Nephron (organoid): Measurements from ENCODE around the gene NAA40.

Experiments used
- H3K27ac Mint-ChIP-seq, 3 experiments: 2 replicates each; pipeline ENCODE4 v1.8.0; 2020; ENCODE audit warnings: mixed read lengths in 3 of 3, mild to moderate bottlenecking in 2 of 3, moderate library complexity in 1 of 3
- H3K27me3 Mint-ChIP-seq: 2 replicates; pipeline ENCODE4 v1.8.0; 2021; ENCODE audit warnings: low read depth, mild to moderate bottlenecking, moderate library complexity, mixed read lengths
- H3K36me3 Mint-ChIP-seq: 2 replicates; pipeline ENCODE4 v1.8.0; 2020; ENCODE audit warnings: low read depth, mixed read lengths
- H3K4me1 Mint-ChIP-seq: 2 replicates; pipeline ENCODE4 v1.8.0; 2020; ENCODE audit warnings: mixed read lengths
- H3K4me3 Mint-ChIP-seq, 3 experiments: 2 replicates each; pipeline ENCODE4 v1.8.0; 2020; ENCODE audit warnings: mild to moderate bottlenecking in 3 of 3, mixed read lengths in 3 of 3, moderate library complexity in 2 of 3
- H3K9me3 Mint-ChIP-seq: 2 replicates; pipeline ENCODE4 v1.8.0; 2020; ENCODE audit warnings: mixed read lengths
- CTCF ChIP-seq, 3 experiments: fragments of 200-600 bp; sonication (generic); IDR thresholded peaks; one replicate each; pipeline ENCODE4 v1.5.0; 2021; ENCODE audit warnings: antibody characterized with exemption in 3 of 3; ENCODE audit not compliant: unreplicated experiment in 3 of 3

The NAA40 gene

GRCh38 chr11:63941901-63942300 lies 3.1 kb downstream of the NAA40 start:
- Mint-ChIP-seq H3K4me1 (peaks cover 51% of the 10 kb centered on the region), H3K9me3 (no peaks in the 10 kb centered on the region), H3K36me3 (peaks cover 7% of the 10 kb centered on the region), H3K4me3 (peak overlapping the region in 2 of 3 experiments; percentile 57 to 82), H3K27me3 (no peaks in the 10 kb centered on the region), H3K27ac (no peak overlapping the region)
- no peak for TF ChIP-seq CTCF (IDR thresholded peaks at IDR 0.05; ENCODE audit: unreplicated experiment in 3 of 3)

GRCh38 chr11:63942803-63943202 lies 4.0 kb downstream of the NAA40 start:
- no peaks in the 10 kb centered on the region for H3K9me3 Mint-ChIP-seq
- no peaks in the 10 kb centered on the region for H3K27me3 Mint-ChIP-seq
- TF ChIP-seq CTCF (IDR thresholded peaks at IDR 0.05; ENCODE audit: unreplicated experiment in 3 of 3), result no peak
- peaks cover 8% of the 10 kb centered on the region for H3K36me3 Mint-ChIP-seq
- no peak overlapping the region for H3K4me3 Mint-ChIP-seq
- peaks cover 51% of the 10 kb centered on the region for H3K4me1 Mint-ChIP-seq
- H3K27ac Mint-ChIP-seq, result no peak overlapping the region

GRCh38 chr11:63944987-63945386 lies 6.2 kb downstream of the NAA40 start:
- Mint-ChIP-seq H3K36me3 (peaks cover 12% of the 10 kb centered on the region), H3K9me3 (no peaks in the 10 kb centered on the region)

GRCh38 chr11:63945477-63946163 lies 6.8 kb downstream of the NAA40 start:
- peaks cover 13% of the 10 kb centered on the region for H3K36me3 Mint-ChIP-seq
- TF ChIP-seq CTCF (IDR thresholded peaks at IDR 0.05; ENCODE audit: unreplicated experiment in 3 of 3), result peak; percentile 70 to 79 (median 75)
- H3K4me3 Mint-ChIP-seq, result peak overlapping the region in 1 of 3 experiments; percentile 6
- H3K27me3 Mint-ChIP-seq, result no peaks in the 10 kb centered on the region
- H3K4me1 Mint-ChIP-seq, result peaks cover 36% of the 10 kb centered on the region
- peak overlapping the region; percentile 39 to 62 (median 47) for H3K27ac Mint-ChIP-seq
- H3K9me3 Mint-ChIP-seq, result no peaks in the 10 kb centered on the region

More at GRCh38 chr11:63944987-63945386, 6.2 kb downstream of the NAA40 start:
- Mint-ChIP-seq H3K4me3 (no peak overlapping the region), H3K27ac (peak overlapping the region in 2 of 3 experiments; percentile 39 to 62), H3K27me3 (no peaks in the 10 kb centered on the region), H3K4me1 (peaks cover 41% of the 10 kb centered on the region)
- no peak for TF ChIP-seq CTCF (IDR thresholded peaks at IDR 0.05; ENCODE audit: unreplicated experiment in 3 of 3)

GRCh38 chr11:63951779-63952536 lies 13.2 kb downstream of the NAA40 start:
- Mint-ChIP-seq H3K4me1 (no peaks in the 10 kb centered on the region), H3K9me3 (no peaks in the 10 kb centered on the region), H3K36me3 (peaks cover 54% of the 10 kb centered on the region), H3K4me3 (no peak overlapping the region), H3K27ac (no peak overlapping the region), H3K27me3 (no peaks in the 10 kb centered on the region)
- TF ChIP-seq CTCF (IDR thresholded peaks at IDR 0.05; ENCODE audit: unreplicated experiment in 3 of 3), result no peak
